Transverse colon (tissue), 4 donors: ENCODE data around the gene ZNF385B.

Source experiments
- CTCF ChIP-seq, 5 experiments: fragments of 200-600 bp in 3 of 5; fragments of 450-650 bp in 2 of 5; sonication (generic) in 3 of 5; IDR thresholded peaks; 1 replicate in 2 of 5; 2 replicates in 3 of 5; pipeline ENCODE4 v1.5.1; 2016 to 2017; ENCODE audit warnings: antibody characterized with exemption in 5 of 5, inconsistent platforms in 3 of 5, mild to moderate bottlenecking in 2 of 5, moderate library complexity in 1 of 5
- EP300 ChIP-seq: sonication (generic); formaldehyde crosslinking; IDR thresholded peaks from one replicate; pipeline ENCODE4 v1.6.1; 2017; ENCODE audit warnings: antibody characterized with exemption, low read depth
- POLR2A ChIP-seq: fragments of 450-650 bp; IDR thresholded peaks from one replicate; pipeline ENCODE4 v1.6.1; 2016; ENCODE audit warnings: antibody characterized with exemption, mild to moderate bottlenecking, moderate library complexity
- POLR2AphosphoS5 ChIP-seq, 3 donors: sonication (generic); formaldehyde crosslinking; IDR thresholded peaks; one replicate each; pipeline ENCODE4 v1.6.1; 2016; ENCODE audit warnings: antibody characterized with exemption in 3 of 3

- TF ChIP-seq CTCF (IDR thresholded peaks at IDR 0.05) (no peak), POLR2A (no peak), POLR2AphosphoS5 (IDR thresholded peaks at IDR 0.05) (no peak), EP300 (no peak)
These were observed 306.6 kb downstream of the ZNF385B start for GRCh38 chr2:179554639-179555386.
